Esophagus squamous epithelium (tissue), 5 donors: ENCODE measurements around the gene SPRED3. TPM values are rescaled to one million over a fixed set of nuclear protein-coding genes. Genes with fewer than 3 reads are reported as not detected.

ENCODE experiments used
- DNase-seq: peaks from one replicate; lab custom pipeline; 2025; lab: John Stamatoyannopoulos, UW
- H3K27ac ChIP-seq, 4 donors: fragments of 200-600 bp; sonication (generic); one replicate each; pipeline ENCODE4 v1.5.1; 2016 to 2019; ENCODE audit warnings: mild to moderate bottlenecking in 1 of 4
- H3K27me3 ChIP-seq, 4 donors: fragments of 200-600 bp; sonication (generic); 1 replicate in 3 of 4; 2 replicates in 1 of 4; pipeline versions ENCODE4 v1.5.1 to v1.6.0; 2017 to 2021; ENCODE audit warnings: antibody characterized with exemption in 1 of 4
- H3K36me3 ChIP-seq, 3 donors: fragments of 200-600 bp; sonication (generic); one replicate each; pipeline ENCODE4 v1.5.1; 2016 to 2019
- H3K4me1 ChIP-seq, 3 donors: fragments of 200-600 bp; sonication (generic); one replicate each; pipeline ENCODE4 v1.5.1; 2017 to 2019
- H3K4me3 ChIP-seq, 4 donors: fragments of 200-600 bp; sonication (generic); 1 replicate in 3 of 4; 2 replicates in 1 of 4; pipeline ENCODE4 v1.5.1; 2016 to 2019; ENCODE audit warnings: mild to moderate bottlenecking in 2 of 4, moderate library complexity in 1 of 4
- H3K9me3 ChIP-seq, 3 donors: fragments of 200-600 bp; sonication (generic); one replicate each; pipeline ENCODE4 v1.5.1; 2016 to 2019
- POLR2A ChIP-seq, 4 donors: fragments of 450-650 bp; IDR thresholded peaks; one replicate each; pipeline ENCODE4 v1.6.1; 2017; ENCODE audit warnings: antibody characterized with exemption in 4 of 4, mild to moderate bottlenecking in 4 of 4, moderate library complexity in 3 of 4
- WGBS, 2 donors: methylation state at CpG; one replicate each; pipeline ENCODE4 v1.1.5; 2018; 5-methylcytosine and 5-hydroxymethylcytosine counted together
- intact Hi-C: fragments of 100-400 bp; cut with DNase I; formaldehyde crosslinking; loops from one replicate; pipeline ENCODE4 v1.15.0; 2022
- total RNA-seq, 4 donors: library from RNA; depleted of rRNA; stranded (reverse); fragments of >200 nt; gene quantifications; one replicate each; pipeline ENCODE4 v1.1.0, GENCODE V29; 2016
- TF ChIP-seq, protein P1 (sequence below), 6 experiments: fragments of 450-650 bp in 4 of 6; fragments of 200-600 bp in 2 of 6; sonication (generic) in 2 of 6; IDR thresholded peaks; one replicate each; pipeline ENCODE4 v1.5.1; 2016 to 2019; ENCODE audit warnings: antibody characterized with exemption in 6 of 6, mild to moderate bottlenecking in 4 of 6, moderate library complexity in 4 of 6
- donor health status: DM: yes; HTN: yes; CAD: no.

Gene SPRED3
- total RNA-seq, 4 donors from 2014 or later: 0.15 to 0.38 (median 0.35) TPM; not detected in 1

DNA sequence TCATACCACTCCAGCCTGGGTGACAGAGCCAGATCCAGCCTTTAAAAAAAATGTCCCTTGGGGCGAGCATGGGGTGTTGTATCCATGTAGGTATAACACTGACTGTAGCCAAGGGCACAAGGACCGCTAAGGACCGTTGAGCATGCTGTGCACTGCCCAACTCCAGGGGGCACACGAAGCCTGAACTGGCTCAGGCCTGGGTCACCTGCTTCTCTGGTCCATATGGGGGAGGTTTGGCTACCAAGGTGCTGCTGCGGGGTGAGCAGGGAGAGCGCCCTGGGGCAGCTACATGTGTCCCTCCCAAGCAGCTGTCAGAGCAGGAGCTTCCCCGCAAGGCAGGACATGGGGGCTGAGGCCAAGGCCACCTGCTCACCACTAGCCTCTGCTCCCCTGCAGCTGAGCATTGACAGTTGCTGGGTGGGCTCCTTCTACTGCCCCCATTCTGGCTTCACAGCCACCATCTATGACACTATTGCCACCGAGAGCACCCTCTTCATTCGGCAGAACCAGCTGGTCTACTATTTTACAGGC is 36.6 kb upstream of the SPRED3 start:
- Histone ChIP-seq H3K27ac (no peak overlapping the region), H3K4me1 (peaks cover 0 to 8% (median 0%) of the 10 kb centered on the region in 3 donors), H3K4me3 (no peak overlapping the region), H3K36me3 (no peaks in the 10 kb centered on the region), H3K27me3 (peaks cover 0 to 47% (median 0%) of the 10 kb centered on the region in 4 donors), H3K9me3 (no peaks in the 10 kb centered on the region)
- TF ChIP-seq, protein P1, sequence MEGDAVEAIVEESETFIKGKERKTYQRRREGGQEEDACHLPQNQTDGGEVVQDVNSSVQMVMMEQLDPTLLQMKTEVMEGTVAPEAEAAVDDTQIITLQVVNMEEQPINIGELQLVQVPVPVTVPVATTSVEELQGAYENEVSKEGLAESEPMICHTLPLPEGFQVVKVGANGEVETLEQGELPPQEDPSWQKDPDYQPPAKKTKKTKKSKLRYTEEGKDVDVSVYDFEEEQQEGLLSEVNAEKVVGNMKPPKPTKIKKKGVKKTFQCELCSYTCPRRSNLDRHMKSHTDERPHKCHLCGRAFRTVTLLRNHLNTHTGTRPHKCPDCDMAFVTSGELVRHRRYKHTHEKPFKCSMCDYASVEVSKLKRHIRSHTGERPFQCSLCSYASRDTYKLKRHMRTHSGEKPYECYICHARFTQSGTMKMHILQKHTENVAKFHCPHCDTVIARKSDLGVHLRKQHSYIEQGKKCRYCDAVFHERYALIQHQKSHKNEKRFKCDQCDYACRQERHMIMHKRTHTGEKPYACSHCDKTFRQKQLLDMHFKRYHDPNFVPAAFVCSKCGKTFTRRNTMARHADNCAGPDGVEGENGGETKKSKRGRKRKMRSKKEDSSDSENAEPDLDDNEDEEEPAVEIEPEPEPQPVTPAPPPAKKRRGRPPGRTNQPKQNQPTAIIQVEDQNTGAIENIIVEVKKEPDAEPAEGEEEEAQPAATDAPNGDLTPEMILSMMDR (IDR thresholded peaks at IDR 0.05): no peak
- no peak for TF ChIP-seq POLR2A (IDR thresholded peaks at IDR 0.05)
- 65 to 69% methylated on average over 6 of the region's 9 CpGs for WGBS, 2 donors
- no peak for DNase-seq
- intact Hi-C loops: no loop called here

DNA sequence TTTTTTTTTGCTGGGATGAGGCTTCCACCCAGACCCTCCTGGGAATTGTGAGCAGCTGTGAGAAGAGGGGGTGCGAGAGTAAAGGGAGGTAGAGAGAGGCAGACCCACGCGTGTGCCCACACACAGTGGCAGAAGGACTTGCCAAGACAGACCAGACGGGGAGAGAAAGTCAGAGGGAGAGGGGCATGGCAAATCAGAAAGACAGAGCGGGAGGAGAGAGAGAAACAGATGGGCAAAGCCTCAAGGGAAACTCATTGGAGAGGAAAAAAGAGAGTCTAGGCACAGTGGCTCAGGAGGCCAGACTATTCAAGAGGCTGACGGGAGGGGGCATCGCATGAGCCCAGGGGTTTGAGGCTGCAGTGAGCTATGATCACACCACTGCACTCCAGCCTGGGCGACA is 35.9 kb upstream of the SPRED3 start:
- Histone ChIP-seq H3K9me3 (no peaks in the 10 kb centered on the region), H3K27ac (no peak overlapping the region), H3K4me3 (no peak overlapping the region), H3K27me3 (peaks cover 0 to 53% (median 0%) of the 10 kb centered on the region in 4 donors), H3K4me1 (peaks cover 0 to 1% (median 0%) of the 10 kb centered on the region in 3 donors), H3K36me3 (no peaks in the 10 kb centered on the region)
- no peak for TF ChIP-seq POLR2A (IDR thresholded peaks at IDR 0.05)
- TF ChIP-seq, protein P1 (IDR thresholded peaks at IDR 0.05): no peak
- intact Hi-C loops: no loop called here
- no peak for DNase-seq
- WGBS, 2 donors: 70 to 72% methylated on average over 8 of the region's 8 CpGs

DNA sequence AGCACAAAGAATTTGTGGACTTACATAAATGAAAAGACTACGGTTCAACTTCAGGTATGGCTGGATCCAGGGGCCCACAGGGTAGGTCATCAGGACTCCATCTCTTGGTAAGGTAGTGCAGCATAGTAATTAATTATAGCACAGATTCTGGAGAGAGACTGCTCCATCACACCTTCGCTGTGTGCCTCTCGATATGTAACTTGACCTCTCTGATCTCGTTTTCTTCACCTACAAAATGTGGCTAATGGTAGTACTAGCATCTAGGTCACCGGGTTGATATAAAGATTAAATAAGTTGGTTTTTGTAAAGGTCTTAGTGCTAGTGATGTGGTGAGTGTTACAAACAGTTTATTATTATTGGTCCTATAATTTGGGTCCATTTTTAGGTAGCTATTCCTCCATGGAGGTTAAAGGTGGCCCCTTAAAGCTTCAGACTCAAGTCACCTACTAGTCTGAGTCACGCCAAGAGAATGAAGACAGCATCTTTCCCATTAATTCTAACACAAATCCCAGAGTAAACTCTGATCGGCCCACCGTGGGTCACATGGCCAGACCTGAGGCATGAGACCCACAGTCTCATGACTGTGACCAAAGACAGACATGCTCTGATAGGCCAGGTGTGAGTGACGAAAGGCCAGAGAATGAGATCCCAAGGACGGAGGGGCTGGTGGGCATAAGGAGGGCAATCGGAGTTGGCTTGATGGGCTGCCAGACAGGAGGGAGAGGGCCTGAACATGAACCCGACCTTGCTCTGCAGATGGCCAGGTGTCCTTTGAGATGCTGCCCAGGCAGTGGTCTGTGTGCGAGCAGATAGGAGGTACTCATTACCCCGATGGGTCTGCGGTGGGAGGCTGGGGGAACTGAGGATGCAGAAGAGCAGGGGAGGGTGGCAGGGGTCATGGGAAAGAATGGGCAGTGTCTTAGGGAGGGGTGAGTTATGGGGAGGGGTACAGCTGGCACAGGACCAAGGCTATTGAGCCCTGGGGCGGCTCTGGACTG is 32.5 kb upstream of the SPRED3 start:
- Histone ChIP-seq H3K4me3 (no peak overlapping the region), H3K4me1 (peaks cover 0 to under 1% (median 0%) of the 10 kb centered on the region in 3 donors), H3K9me3 (no peaks in the 10 kb centered on the region), H3K27ac (no peak overlapping the region), H3K27me3 (peaks cover 0 to 87% (median 0%) of the 10 kb centered on the region in 4 donors), H3K36me3 (no peaks in the 10 kb centered on the region)
- TF ChIP-seq, protein P1 (IDR thresholded peaks at IDR 0.05): no peak
- TF ChIP-seq POLR2A (IDR thresholded peaks at IDR 0.05): no peak
- WGBS, 2 donors: 62 to 66% methylated on average over 16 of the region's 16 CpGs
- intact Hi-C loops: no loop called here
- DNase-seq: no peak

DNA sequence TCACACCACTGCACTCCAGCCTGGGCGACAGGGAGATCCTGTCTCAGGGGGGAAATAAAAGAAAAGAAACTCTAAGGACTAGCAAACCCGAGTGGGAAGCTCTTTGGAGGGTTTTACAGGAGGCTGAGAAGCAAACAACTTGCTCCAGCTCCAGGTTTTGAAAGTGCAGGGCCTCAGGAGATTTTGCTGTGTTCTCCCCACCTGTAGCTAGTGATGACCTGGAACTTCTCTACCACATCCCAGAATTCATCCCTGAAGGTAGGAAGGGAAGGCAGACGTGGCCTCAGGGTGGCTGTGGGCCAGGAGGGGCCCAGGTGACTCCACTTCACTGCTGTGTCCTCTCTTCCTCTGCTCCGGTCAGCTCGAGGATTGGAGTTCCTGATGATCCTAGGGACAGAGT is 30.4 kb upstream of the SPRED3 start:
- H3K4me3 ChIP-seq: no peak overlapping the region
- intact Hi-C loops: no loop called here
- H3K9me3 ChIP-seq: no peaks in the 10 kb centered on the region
- TF ChIP-seq POLR2A (IDR thresholded peaks at IDR 0.05): no peak
- TF ChIP-seq, protein P1 (IDR thresholded peaks at IDR 0.05): no peak
- WGBS, 2 donors: 28 to 42% methylated on average over 2 to 5 of the region's 5 CpGs
- no peak overlapping the region for H3K27ac ChIP-seq
- no peak for DNase-seq
- peaks cover 0 to 82% (median 0%) of the 10 kb centered on the region in 4 donors for H3K27me3 ChIP-seq
- peaks cover 3 to 21% (median 13%) of the 10 kb centered on the region in 3 donors for H3K4me1 ChIP-seq
- H3K36me3 ChIP-seq: no peaks in the 10 kb centered on the region
